Ishikawa (cell line): ENCODE results near the gene ZC3H12D.

ENCODE experiments used
- EGR1 ChIP-seq: IDR thresholded peaks from 2 replicates; pipeline ENCODE4 v1.6.1; 2012
- EP300 ChIP-seq: IDR thresholded peaks from 2 replicates; pipeline ENCODE4 v1.6.1; 2012; ENCODE audit warnings: borderline replicate concordance
- RAD21 ChIP-seq: IDR thresholded peaks from 2 replicates; pipeline ENCODE4 v1.6.1; 2012; ENCODE audit warnings: low read depth
- TAF1 ChIP-seq: IDR thresholded peaks from 2 replicates; pipeline ENCODE4 v1.6.1; 2012; ENCODE audit warnings: low read depth, mild to moderate bottlenecking
- TCF12 ChIP-seq: IDR thresholded peaks from 2 replicates; pipeline ENCODE4 v1.6.1; 2012; ENCODE audit warnings: low read depth
- YY1 ChIP-seq: IDR thresholded peaks from 2 replicates; pipeline ENCODE4 v1.6.1; 2012; ENCODE audit warnings: low read depth

GRCh38 chr6:149437212-149437611 lies 47.6 kb downstream of the ZC3H12D start:
- TF ChIP-seq RAD21 (no peak), YY1 (no peak), TCF12 (no peak), TAF1 (no peak), EGR1 (no peak), EP300 (no peak)
